Esophagus (tissue), 2 donors: ENCODE measurements around the gene ZNF474. TPM values are rescaled to one million over a fixed set of nuclear protein-coding genes. Genes with fewer than 3 reads are reported as not detected.
A peak's percentile ranks its signal among the peaks of the same experiment; 100 is the strongest.

Experiments used
- H3K27ac ChIP-seq, 2 donors: one replicate each; pipeline ENCODE4 v1.5.1; 2013; ENCODE audit warnings: low read depth in 2 of 2, mild to moderate bottlenecking in 2 of 2, inconsistent platforms in 1 of 2, low read length in 1 of 2, moderate library complexity in 1 of 2
- H3K27me3 ChIP-seq, 2 donors: one replicate each; pipeline ENCODE4 v1.6.1; 2013; ENCODE audit warnings: low read length in 2 of 2, control low read depth in 1 of 2, mild to moderate bottlenecking in 1 of 2; ENCODE audit not compliant: insufficient read depth in 2 of 2, control insufficient read depth in 1 of 2
- H3K36me3 ChIP-seq, 2 donors: one replicate each; pipeline ENCODE4 v1.6.1; 2013; ENCODE audit warnings: low read length in 1 of 2; ENCODE audit not compliant: control insufficient read depth in 2 of 2, insufficient read depth in 2 of 2
- H3K4me1 ChIP-seq, 2 donors: one replicate each; pipeline ENCODE4 v1.6.1; 2013; ENCODE audit warnings: low read length in 1 of 2; ENCODE audit not compliant: control insufficient read depth in 2 of 2, insufficient read depth in 2 of 2
- H3K4me3 ChIP-seq, 2 donors: one replicate each; pipeline ENCODE4 v1.5.1; 2013; ENCODE audit warnings: low read length in 2 of 2, mild to moderate bottlenecking in 2 of 2, low read depth in 1 of 2, moderate library complexity in 1 of 2
- H3K9me3 ChIP-seq, 2 donors: one replicate each; pipeline ENCODE4 v1.6.1; 2013; ENCODE audit warnings: mild to moderate bottlenecking in 2 of 2, low read depth in 1 of 2, low read length in 1 of 2, moderate library complexity in 1 of 2; ENCODE audit not compliant: control insufficient read depth in 2 of 2, insufficient read depth in 1 of 2
- WGBS, 2 donors: extraction: QIAGEN DNeasy Blood & Tissue Kit; methylation state at CpG; one replicate each; pipeline ENCODE4 v1.1.7; 2013; 5-methylcytosine and 5-hydroxymethylcytosine counted together
- polyA plus RNA-seq, 2 donors: library from polyadenylated mRNA; stranded (reverse); fragments of 200-250 nt; gene quantifications; one replicate each; pipeline ENCODE4 v1.2.3, GENCODE V29; 2013
- donor health status: healthy with polysubstance abuse.
- donor health status: Bipolar disorder and iron deficiency.

ZNF474 gene
- polyA plus RNA-seq, 2 donors, result 0.04 to 0.06 TPM

GRCh38 chr5:122172207-122172606, 42.9 kb downstream of the ZNF474 start:
- WGBS, 2 donors, result 46 to 59% methylated on average over 1 of the region's 1 CpG
- Histone ChIP-seq H3K9me3 (no peaks in the 10 kb centered on the region), H3K27me3 (no peaks in the 10 kb centered on the region), H3K27ac (no peak overlapping the region), H3K4me3 (no peak overlapping the region), H3K4me1 (no peaks in the 10 kb centered on the region), H3K36me3 (no peaks in the 10 kb centered on the region)

GRCh38 chr5:122173474-122174415, 44.4 kb downstream of the ZNF474 start:
- Histone ChIP-seq H3K4me3 (no peak overlapping the region), H3K9me3 (no peaks in the 10 kb centered on the region), H3K27me3 (no peaks in the 10 kb centered on the region), H3K27ac (no peak overlapping the region), H3K36me3 (no peaks in the 10 kb centered on the region), H3K4me1 (no peaks in the 10 kb centered on the region)
- 52 to 67% methylated on average over 5 of the region's 5 CpGs for WGBS, 2 donors

- Histone ChIP-seq H3K36me3 (no peaks in the 10 kb centered on the region), H3K27me3 (no peaks in the 10 kb centered on the region), H3K4me1 (no peaks in the 10 kb centered on the region), H3K27ac (no peak overlapping the region), H3K9me3 (no peaks in the 10 kb centered on the region), H3K4me3 (no peak overlapping the region)
- 39 to 70% methylated on average over 1 of the region's 1 CpG for WGBS, 2 donors
These were observed 45.7 kb downstream of the ZNF474 start for GRCh38 chr5:122175091-122175490.

- Histone ChIP-seq H3K4me3 (no peak overlapping the region), H3K36me3 (no peaks in the 10 kb centered on the region), H3K9me3 (no peaks in the 10 kb centered on the region), H3K27me3 (no peaks in the 10 kb centered on the region), H3K27ac (no peak overlapping the region), H3K4me1 (no peaks in the 10 kb centered on the region)
These were observed 46.5 kb downstream of the ZNF474 start for GRCh38 chr5:122175852-122176251.

- H3K4me1 ChIP-seq, result no peaks in the 10 kb centered on the region
These were observed 47.8 kb downstream of the ZNF474 start for GRCh38 chr5:122177161-122177560.

GRCh38 chr5:122179701-122180100, 50.4 kb downstream of the ZNF474 start:
- Histone ChIP-seq H3K36me3 (no peaks in the 10 kb centered on the region), H3K27ac (no peak overlapping the region), H3K9me3 (no peaks in the 10 kb centered on the region), H3K27me3 (no peaks in the 10 kb centered on the region), H3K4me1 (no peaks in the 10 kb centered on the region), H3K4me3 (no peak overlapping the region)
- WGBS, 2 donors, result 52 to 67% methylated on average over 1 of the region's 1 CpG

More at GRCh38 chr5:122177161-122177560, 47.8 kb downstream of the ZNF474 start:
- Histone ChIP-seq H3K27me3 (no peaks in the 10 kb centered on the region), H3K9me3 (no peaks in the 10 kb centered on the region), H3K4me3 (no peak overlapping the region), H3K27ac (no peak overlapping the region), H3K36me3 (no peaks in the 10 kb centered on the region)
- 86 to 89% methylated on average over 2 of the region's 2 CpGs for WGBS, 2 donors

- H3K27ac ChIP-seq, result peak overlapping the region in 1 of 2 donors; percentile 36
- H3K27me3 ChIP-seq, result no peaks in the 10 kb centered on the region
- H3K4me3 ChIP-seq, result no peak overlapping the region
- H3K4me1 ChIP-seq, result no peaks in the 10 kb centered on the region
- H3K36me3 ChIP-seq, result no peaks in the 10 kb centered on the region
- 90% methylated on average over 6 of the region's 6 CpGs for WGBS, 2 donors
- H3K9me3 ChIP-seq, result no peaks in the 10 kb centered on the region
These were observed 50.9 kb downstream of the ZNF474 start for GRCh38 chr5:122180146-122180712.

GRCh38 chr5:122180863-122181548, 51.7 kb downstream of the ZNF474 start:
- H3K4me3 ChIP-seq, result no peak overlapping the region
- no peaks in the 10 kb centered on the region for H3K9me3 ChIP-seq
- peak overlapping the region in 1 of 2 donors; percentile 36 for H3K27ac ChIP-seq
- H3K4me1 ChIP-seq, result no peaks in the 10 kb centered on the region
- H3K36me3 ChIP-seq, result no peaks in the 10 kb centered on the region
- WGBS, 2 donors, result 13 to 40% methylated on average over 2 of the region's 2 CpGs
- no peaks in the 10 kb centered on the region for H3K27me3 ChIP-seq

GRCh38 chr5:122181863-122182262, 52.5 kb downstream of the ZNF474 start:
- Histone ChIP-seq H3K4me3 (no peak overlapping the region), H3K4me1 (no peaks in the 10 kb centered on the region), H3K9me3 (no peaks in the 10 kb centered on the region), H3K36me3 (no peaks in the 10 kb centered on the region), H3K27ac (no peak overlapping the region), H3K27me3 (no peaks in the 10 kb centered on the region)
- WGBS, 2 donors, result 18 to 28% methylated on average over 2 of the region's 2 CpGs
